Body of pancreas (tissue), 4 donors: ENCODE measurements around the gene CHN1. TPM values are rescaled to one million over a fixed set of nuclear protein-coding genes. Genes with fewer than 3 reads are reported as not detected.

Experiments used
- ATAC-seq: fragments of 150-250 bp; one replicate; pipeline ENCODE4 v1.9.1; 2016
- DNase-seq, 4 donors: peaks; one replicate each; pipeline ENCODE4 v3.0.0-alpha.2; 2019
- H3K27ac ChIP-seq, 4 donors: fragments of 200-600 bp; sonication (generic); 1 replicate in 3 of 4; 2 replicates in 1 of 4; pipeline versions ENCODE4 v1.5.1 to v1.6.1; 2016 to 2019; ENCODE audit warnings: mild to moderate bottlenecking in 1 of 4, mixed read lengths in 1 of 4, moderate library complexity in 1 of 4
- H3K27me3 ChIP-seq, 2 donors: fragments of 200-600 bp; sonication (generic); one replicate each; pipeline ENCODE4 v1.6.0; 2016; ENCODE audit warnings: mild to moderate bottlenecking in 1 of 2
- H3K36me3 ChIP-seq, 2 donors: fragments of 200-600 bp; sonication (generic); replicated peaks in 1 of 2; 2 replicates each; pipeline ENCODE4 v1.5.1; 2016; ENCODE audit warnings: low read depth in 2 of 2; ENCODE audit not compliant: insufficient read depth in 1 of 2
- H3K4me1 ChIP-seq: fragments of 200-600 bp; sonication (generic); one replicate; pipeline ENCODE4 v1.6.0; 2016
- H3K4me3 ChIP-seq, 2 donors: fragments of 200-600 bp; sonication (generic); 1 replicate in 1 of 2; 2 replicates in 1 of 2; pipeline ENCODE4 v1.5.1; 2016 to 2019
- H3K9me3 ChIP-seq, 3 donors: fragments of 200-600 bp; sonication (generic); 1 replicate in 2 of 3; 2 replicates in 1 of 3; pipeline ENCODE4 v1.5.1; 2016
- POLR2A ChIP-seq, 3 donors: fragments of 450-650 bp; IDR thresholded peaks; one replicate each; pipeline ENCODE4 v1.6.1; 2016; ENCODE audit warnings: antibody characterized with exemption in 3 of 3, mild to moderate bottlenecking in 2 of 3
- WGBS, 2 donors: methylation state at CpG; one replicate each; pipeline ENCODE4 v1.1.5; 2017; 5-methylcytosine and 5-hydroxymethylcytosine counted together
- intact Hi-C: fragments of 100-400 bp; cut with DNase I; formaldehyde crosslinking; loops from one replicate; pipeline ENCODE4 v1.15.1; 2023
- total RNA-seq, 2 donors: library from RNA; depleted of rRNA; stranded (reverse); fragments of >200 nt; gene quantifications; one replicate each; pipeline ENCODE4 v1.1.0, GENCODE V29; 2016
- TF ChIP-seq, protein P1 (sequence below), 7 experiments: fragments of 450-650 bp in 4 of 7; fragments of 200-600 bp in 3 of 7; sonication (generic) in 3 of 7; IDR thresholded peaks; one replicate each; pipeline ENCODE4 v1.5.1; 2016 to 2019; ENCODE audit warnings: antibody characterized with exemption in 7 of 7

CHN1 gene
- total RNA-seq, 2 donors from 2014 or later: 2.9 to 11.9 TPM

GRCh38 chr2:174873471-174873870, 131.7 kb downstream of the CHN1 start:
- Histone ChIP-seq H3K27ac (no peak overlapping the region), H3K9me3 (no peaks in the 10 kb centered on the region), H3K4me1 (no peaks in the 10 kb centered on the region), H3K36me3 (no peaks in the 10 kb centered on the region), H3K4me3 (no peak overlapping the region), H3K27me3 (no peaks in the 10 kb centered on the region)
- no peak for TF ChIP-seq POLR2A (IDR thresholded peaks at IDR 0.05)
- TF ChIP-seq, protein P1, sequence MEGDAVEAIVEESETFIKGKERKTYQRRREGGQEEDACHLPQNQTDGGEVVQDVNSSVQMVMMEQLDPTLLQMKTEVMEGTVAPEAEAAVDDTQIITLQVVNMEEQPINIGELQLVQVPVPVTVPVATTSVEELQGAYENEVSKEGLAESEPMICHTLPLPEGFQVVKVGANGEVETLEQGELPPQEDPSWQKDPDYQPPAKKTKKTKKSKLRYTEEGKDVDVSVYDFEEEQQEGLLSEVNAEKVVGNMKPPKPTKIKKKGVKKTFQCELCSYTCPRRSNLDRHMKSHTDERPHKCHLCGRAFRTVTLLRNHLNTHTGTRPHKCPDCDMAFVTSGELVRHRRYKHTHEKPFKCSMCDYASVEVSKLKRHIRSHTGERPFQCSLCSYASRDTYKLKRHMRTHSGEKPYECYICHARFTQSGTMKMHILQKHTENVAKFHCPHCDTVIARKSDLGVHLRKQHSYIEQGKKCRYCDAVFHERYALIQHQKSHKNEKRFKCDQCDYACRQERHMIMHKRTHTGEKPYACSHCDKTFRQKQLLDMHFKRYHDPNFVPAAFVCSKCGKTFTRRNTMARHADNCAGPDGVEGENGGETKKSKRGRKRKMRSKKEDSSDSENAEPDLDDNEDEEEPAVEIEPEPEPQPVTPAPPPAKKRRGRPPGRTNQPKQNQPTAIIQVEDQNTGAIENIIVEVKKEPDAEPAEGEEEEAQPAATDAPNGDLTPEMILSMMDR (IDR thresholded peaks at IDR 0.05): no peak
- intact Hi-C loops: no loop called here
- ATAC-seq: no peak
- no peak for DNase-seq

- ATAC-seq (no peak), DNase-seq (no peak)
- H3K27me3 ChIP-seq: no peaks in the 10 kb centered on the region
- intact Hi-C loops: no loop called here
- no peak overlapping the region for H3K4me3 ChIP-seq
- 43 to 57% methylated on average over 1 of the region's 1 CpG for WGBS, 2 donors
- H3K9me3 ChIP-seq: no peaks in the 10 kb centered on the region
- no peaks in the 10 kb centered on the region for H3K4me1 ChIP-seq
- no peak overlapping the region for H3K27ac ChIP-seq
- H3K36me3 ChIP-seq: no peaks in the 10 kb centered on the region
- no peak for TF ChIP-seq POLR2A (IDR thresholded peaks at IDR 0.05)
- TF ChIP-seq, protein P1 (IDR thresholded peaks at IDR 0.05): no peak
Observed at GRCh38 chr2:174870787-174871186, 134.4 kb downstream of the CHN1 start.

DNA sequence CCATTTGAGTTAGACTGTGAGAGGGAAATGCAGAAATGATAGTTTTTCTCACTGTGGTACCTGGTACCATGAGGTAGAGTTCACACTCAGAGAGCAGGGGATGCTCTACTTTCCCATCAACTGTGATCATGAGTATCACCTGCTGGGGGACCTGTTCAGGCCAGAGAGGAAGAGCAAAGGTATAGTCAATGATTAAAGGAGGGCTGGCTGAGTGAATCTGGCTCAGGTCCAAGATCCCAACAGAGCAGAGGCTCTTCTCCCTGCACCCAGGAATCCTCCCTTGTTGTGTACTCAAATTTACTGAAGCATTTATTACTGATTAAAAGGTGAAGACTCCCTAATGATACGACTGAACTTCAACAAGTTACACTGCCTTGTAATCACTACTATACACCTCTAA, 136.3 kb downstream of the CHN1 start:
- Histone ChIP-seq H3K27me3 (no peaks in the 10 kb centered on the region), H3K9me3 (no peaks in the 10 kb centered on the region), H3K36me3 (no peaks in the 10 kb centered on the region), H3K4me3 (no peak overlapping the region), H3K27ac (no peak overlapping the region), H3K4me1 (no peaks in the 10 kb centered on the region)
- DNase-seq (no peak), ATAC-seq (no peak)
- intact Hi-C loops: no loop called here
- WGBS, 2 donors: 53 to 56% methylated on average over 1 of the region's 1 CpG
- TF ChIP-seq, protein P1 (IDR thresholded peaks at IDR 0.05): no peak
- TF ChIP-seq POLR2A (IDR thresholded peaks at IDR 0.05): no peak

DNA sequence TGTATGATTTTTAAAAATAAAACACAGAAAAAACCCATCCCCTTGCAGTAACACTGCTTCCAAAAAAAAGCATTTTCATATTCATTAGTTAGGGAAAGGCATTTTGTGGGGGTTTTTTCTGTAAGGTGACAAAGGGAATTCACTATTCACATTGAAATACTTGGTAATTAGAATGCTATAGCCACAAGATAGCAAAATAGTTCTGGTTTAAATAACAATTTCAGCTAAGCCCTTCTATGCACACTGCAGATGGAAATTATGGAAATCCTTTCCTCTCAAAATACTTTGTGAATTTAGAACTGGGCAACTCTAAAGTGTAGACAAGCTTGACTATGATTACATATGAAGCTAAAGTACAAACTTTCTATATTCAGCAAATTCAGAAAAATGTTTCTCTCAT, 138.8 kb downstream of the CHN1 start:
- Histone ChIP-seq H3K4me3 (no peak overlapping the region), H3K4me1 (no peaks in the 10 kb centered on the region), H3K27me3 (no peaks in the 10 kb centered on the region), H3K27ac (no peak overlapping the region), H3K9me3 (no peaks in the 10 kb centered on the region), H3K36me3 (no peaks in the 10 kb centered on the region)
- DNase-seq (no peak), ATAC-seq (no peak)
- intact Hi-C loops: no loop called here
- TF ChIP-seq, protein P1 (IDR thresholded peaks at IDR 0.05): no peak
- TF ChIP-seq POLR2A (IDR thresholded peaks at IDR 0.05): no peak

- H3K36me3 ChIP-seq: no peaks in the 10 kb centered on the region
Observed at GRCh38 chr2:174863183-174863582, 142.0 kb downstream of the CHN1 start.

More at GRCh38 chr2:174863183-174863582, 142.0 kb downstream of the CHN1 start:
- no peak for ATAC-seq
- TF ChIP-seq POLR2A (IDR thresholded peaks at IDR 0.05): no peak
- TF ChIP-seq, protein P1 (IDR thresholded peaks at IDR 0.05): no peak
- no peak for DNase-seq
- 96 to 97% methylated on average over 1 of the region's 1 CpG for WGBS, 2 donors
- H3K9me3 ChIP-seq: no peaks in the 10 kb centered on the region
- H3K27ac ChIP-seq: no peak overlapping the region
- no peak overlapping the region for H3K4me3 ChIP-seq
- intact Hi-C loops: no loop called here
- H3K27me3 ChIP-seq: no peaks in the 10 kb centered on the region
- no peaks in the 10 kb centered on the region for H3K4me1 ChIP-seq
